Right renal cortex interstitium (tissue), 3 donors: ENCODE results near the gene SSBP3. TPM values are rescaled to one million over a fixed set of nuclear protein-coding genes. Genes with fewer than 3 reads are reported as not detected.
"Not testable (repeated sequence)": the region's sequence is repeated elsewhere in the genome, so short reads cannot be mapped to it uniquely, and the experiment has no call there.

Experiments used
- DNase-seq, 3 donors: peaks; one replicate each; pipeline ENCODE4 v3.0.0-alpha.2; 2013; ENCODE audit warnings: low read depth in 3 of 3, low spot score in 2 of 3
- polyA plus RNA-seq, 3 donors: library from polyadenylated mRNA; unstranded; fragments of 120-200 nt; gene quantifications; one replicate each; pipeline ENCODE4 v1.2.1, GENCODE V29; 2013; ENCODE audit not compliant: insufficient read length in 3 of 3

Gene SSBP3
- polyA plus RNA-seq, 3 donors: 103 to 110 (median 105) TPM

GRCh38 chr1:54228638-54229079 lies 177.5 kb downstream of the SSBP3 start:
- DNase-seq: no peak

- no peak for DNase-seq
These were observed 178.3 kb downstream of the SSBP3 start for GRCh38 chr1:54227891-54228310.

- no peak for DNase-seq
These were observed 179.0 kb downstream of the SSBP3 start for GRCh38 chr1:54227091-54227602.

DNA sequence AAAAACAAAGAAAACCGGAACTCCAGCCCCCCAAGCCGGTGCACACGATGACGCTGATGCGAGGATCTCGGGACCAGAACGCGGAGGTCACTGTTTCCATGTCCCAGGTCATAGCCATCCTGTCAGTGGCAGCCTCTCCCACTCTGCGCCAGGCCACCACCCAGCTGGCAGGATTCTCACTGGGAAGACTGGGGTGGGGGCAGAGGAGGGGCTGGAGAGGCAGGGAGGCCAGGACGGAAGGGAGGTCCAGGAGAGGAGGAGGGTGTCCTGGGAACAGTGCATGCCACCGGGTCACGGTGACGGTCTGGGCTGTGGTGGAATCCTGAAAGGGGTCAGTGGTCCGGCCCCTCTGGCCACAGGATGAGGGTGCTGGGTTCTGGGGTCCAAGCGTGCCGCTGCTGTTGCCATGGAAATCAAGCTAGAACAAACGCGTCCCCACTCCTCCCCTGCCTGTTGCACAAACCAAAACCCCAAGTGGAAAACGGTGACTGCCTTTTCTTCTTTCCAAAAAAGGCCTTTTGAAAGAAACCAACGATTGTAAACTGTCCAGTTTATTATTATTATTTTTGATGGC lies 180.1 kb downstream of the SSBP3 start:
- no peak for DNase-seq

- no peak for DNase-seq
These were observed 180.8 kb downstream of the SSBP3 start for GRCh38 chr1:54225378-54225777.

GRCh38 chr1:54224233-54224632 lies 182.0 kb downstream of the SSBP3 start:
- no peak for DNase-seq

GRCh38 chr1:54223441-54224202 lies 182.6 kb downstream of the SSBP3 start:
- DNase-seq: no peak

GRCh38 chr1:54222711-54223110 lies 183.5 kb downstream of the SSBP3 start:
- no peak for DNase-seq

GRCh38 chr1:54221867-54222484 lies 184.2 kb downstream of the SSBP3 start:
- no peak for DNase-seq

DNA sequence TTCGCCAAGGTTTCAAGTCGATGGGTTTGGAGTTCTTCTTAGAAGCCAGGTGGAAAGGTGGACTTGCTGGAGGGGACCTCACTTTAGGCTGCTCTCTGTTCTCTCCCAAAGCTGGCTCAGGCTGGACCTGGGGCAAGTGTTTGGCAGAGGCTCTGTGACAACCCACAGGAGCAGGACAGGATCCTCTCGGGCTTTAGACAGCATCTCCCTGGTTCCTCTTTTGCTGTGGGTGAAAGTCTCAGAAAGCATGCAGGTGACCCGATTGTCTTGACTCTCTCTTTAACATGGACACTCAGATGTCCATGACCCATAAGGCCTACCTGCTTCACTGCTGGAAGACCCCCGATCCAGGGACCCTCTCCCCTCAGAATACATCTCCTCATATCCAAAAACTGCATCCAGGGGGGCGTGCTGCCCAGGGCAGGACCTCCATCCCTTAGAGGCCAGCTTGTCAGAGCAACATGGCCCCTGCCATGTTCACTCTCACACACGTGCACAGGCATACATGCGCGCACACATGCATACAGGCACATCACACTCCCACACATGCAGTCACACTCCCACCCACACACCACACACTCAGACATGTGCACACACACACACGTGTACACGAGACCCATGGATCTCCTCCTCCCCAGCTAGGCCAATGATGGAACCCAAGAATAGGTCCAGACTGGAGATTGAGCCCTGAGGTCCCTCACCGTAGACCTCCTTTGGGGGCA lies 184.9 kb downstream of the SSBP3 start:
- no peak for DNase-seq

- no peak for DNase-seq
These were observed 186.0 kb downstream of the SSBP3 start for GRCh38 chr1:54220004-54220811.

- no peak for DNase-seq
These were observed 186.5 kb downstream of the SSBP3 start for GRCh38 chr1:54219688-54220003.

GRCh38 chr1:54218883-54219687 lies 187.1 kb downstream of the SSBP3 start:
- no peak for DNase-seq

- no peak for DNase-seq
These were observed 190.7 kb downstream of the SSBP3 start for GRCh38 chr1:54215523-54215922.

DNA sequence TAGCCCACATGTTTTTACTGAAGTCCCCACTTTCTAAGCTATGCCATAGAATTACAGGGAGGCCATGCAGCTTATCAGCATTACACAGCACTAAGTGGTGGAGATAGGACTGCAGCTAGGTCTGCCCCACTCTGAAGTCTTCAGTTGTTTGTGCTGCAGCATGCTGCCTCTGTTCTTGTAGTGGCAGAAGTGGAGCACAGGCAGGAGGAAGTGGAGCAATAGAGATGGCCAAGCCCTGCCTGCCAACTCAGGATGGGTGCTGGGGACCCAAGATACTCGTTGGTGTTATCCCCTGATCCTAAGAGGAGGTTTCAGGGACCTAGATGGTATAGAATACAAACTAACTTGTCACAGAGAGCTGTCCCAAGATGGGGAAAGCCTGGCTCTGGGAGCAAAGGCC lies 193.3 kb downstream of the SSBP3 start:
- no peak for DNase-seq

GRCh38 chr1:54207896-54208295 lies 198.3 kb downstream of the SSBP3 start:
- DNase-seq: not testable (repeated sequence)

DNA sequence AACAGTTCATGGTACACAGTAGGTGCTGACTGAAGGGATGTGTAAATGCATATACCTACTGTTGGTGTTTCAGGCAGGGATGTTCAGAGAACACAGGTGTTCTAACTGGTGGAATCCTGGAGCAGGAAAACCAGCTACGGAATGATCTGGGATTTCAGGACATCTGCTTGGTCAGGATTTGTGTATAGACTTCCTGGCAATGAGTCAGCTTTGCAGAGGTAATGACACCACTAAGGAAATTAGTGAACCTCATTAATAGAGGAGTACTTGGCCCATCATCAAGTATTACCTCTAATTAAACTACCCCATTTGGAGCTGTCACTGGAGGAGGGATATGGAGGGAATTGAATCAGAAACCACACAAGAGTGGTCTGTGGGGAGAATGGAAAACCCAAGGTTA lies 198.9 kb downstream of the SSBP3 start:
- DNase-seq: no peak

- DNase-seq: no peak
These were observed 202.0 kb downstream of the SSBP3 start for GRCh38 chr1:54204199-54204598.

- DNase-seq: no peak
These were observed 205.6 kb downstream of the SSBP3 start for GRCh38 chr1:54200519-54200997.
